HEK293 (cell line): Measurements from ENCODE around the gene USP26.

Source experiments
- CTCF ChIA-PET: fragments of 350-600 bp; formaldehyde crosslinking; extraction: SDS; loops from one replicate; lab custom pipeline; 2021; ENCODE audit warnings: antibody characterized with exemption; lab: Yijun Ruan, JAX
- POLR2A ChIA-PET: fragments of 300-600 bp; formaldehyde crosslinking; extraction: SDS; loops from one replicate; lab custom pipeline; 2020; ENCODE audit warnings: antibody characterized with exemption, inconsistent platforms; lab: Yijun Ruan, JAX
- H3K27ac ChIP-seq: fragments of 200-500 bp; sonication (Bioruptor generic); 2 replicates; pipeline ENCODE4 v1.5.1; 2014; ENCODE audit warnings: low read depth, low read length, control low read depth, inconsistent platforms; ENCODE audit errors: extremely low read depth
- H3K36me3 ChIP-seq, 2 experiments: fragments of 200-500 bp in 1 of 2; sonication (Bioruptor generic) in 1 of 2; 1 replicate in 1 of 2; 2 replicates in 1 of 2; pipeline ENCODE4 v1.5.1; 2014 to 2017; ENCODE audit warnings: inconsistent platforms in 2 of 2, low read length in 2 of 2; ENCODE audit not compliant: control insufficient read depth in 2 of 2, insufficient read depth in 1 of 2
- H3K4me1 ChIP-seq: fragments of 200-500 bp; sonication (Bioruptor generic); 2 replicates; pipeline ENCODE4 v1.5.1; 2014; ENCODE audit warnings: mild to moderate bottlenecking, low read length, inconsistent platforms; ENCODE audit not compliant: control insufficient read depth, insufficient read depth
- H3K4me3 ChIP-seq: 2 replicates; pipeline ENCODE4 v1.5.1; 2011; ENCODE audit warnings: low read depth, mild to moderate bottlenecking, control low read depth, low read length, moderate library complexity
- H3K9me3 ChIP-seq: fragments of 200-500 bp; sonication (Bioruptor generic); 2 replicates; pipeline ENCODE4 v1.5.1; 2014; ENCODE audit warnings: low read depth, low read length, inconsistent platforms; ENCODE audit not compliant: control insufficient read depth, insufficient read depth
- BCL11B ChIP-seq: fragments of 450-650 bp; formaldehyde crosslinking; IDR thresholded peaks from 2 replicates; pipeline ENCODE4 v1.5.1; 2016; ENCODE audit warnings: low read depth, missing biosample characterization, missing genetic modification characterization
- GLIS2 ChIP-seq: fragments of 450-650 bp; formaldehyde crosslinking; IDR thresholded peaks from 2 replicates; pipeline ENCODE4 v1.5.1; 2016; ENCODE audit warnings: missing biosample characterization, missing genetic modification characterization
- KLF8 ChIP-seq: fragments of 450-650 bp; formaldehyde crosslinking; IDR thresholded peaks from 2 replicates; pipeline ENCODE4 v1.5.1; 2016; ENCODE audit warnings: missing biosample characterization, missing genetic modification characterization
- PBX3 ChIP-seq: sonication (generic); formaldehyde crosslinking; IDR thresholded peaks from 2 replicates; pipeline ENCODE4 v1.8.1; 2022; ENCODE audit warnings: mild to moderate bottlenecking, moderate library complexity, missing genetic modification reagents
- SP2 ChIP-seq: fragments of 450-650 bp; formaldehyde crosslinking; IDR thresholded peaks from 2 replicates; pipeline ENCODE4 v1.5.1; 2016; ENCODE audit warnings: missing biosample characterization, missing genetic modification characterization
- TCF7L2 ChIP-seq: IDR thresholded peaks from 2 replicates; pipeline ENCODE4 v1.6.1; 2011; ENCODE audit warnings: low read depth, mild to moderate bottlenecking, inconsistent platforms, low read length, moderate library complexity, borderline replicate concordance
- WT1 ChIP-seq: fragments of 450-650 bp; formaldehyde crosslinking; IDR thresholded peaks from 2 replicates; pipeline ENCODE4 v1.5.1; 2016; ENCODE audit warnings: missing biosample characterization, missing genetic modification characterization
- YY1 ChIP-seq: fragments of 450-650 bp; formaldehyde crosslinking; IDR thresholded peaks from 2 replicates; pipeline ENCODE4 v1.5.1; 2018; ENCODE audit warnings: missing biosample characterization, missing genetic modification characterization
- ZBTB44 ChIP-seq: fragments of 450-650 bp; IDR thresholded peaks from 2 replicates; pipeline ENCODE4 v1.5.1; 2018; ENCODE audit warnings: missing biosample characterization, mild to moderate bottlenecking, missing genetic modification characterization
- ZNF112 ChIP-seq: fragments of 450-650 bp; formaldehyde crosslinking; IDR thresholded peaks from 2 replicates; pipeline ENCODE4 v1.5.0; 2017; ENCODE audit warnings: missing biosample characterization, missing genetic modification characterization
- ZNF18 ChIP-seq: fragments of 450-650 bp; formaldehyde crosslinking; IDR thresholded peaks from 2 replicates; pipeline ENCODE4 v1.5.1; 2016; ENCODE audit warnings: missing biosample characterization, missing genetic modification characterization
- ZNF211 ChIP-seq: fragments of 450-650 bp; formaldehyde crosslinking; IDR thresholded peaks from 2 replicates; pipeline ENCODE4 v1.5.1; 2016; ENCODE audit warnings: low read depth, missing biosample characterization, missing genetic modification characterization
- ZNF223 ChIP-seq: fragments of 450-650 bp; formaldehyde crosslinking; IDR thresholded peaks from 2 replicates; pipeline ENCODE4 v1.5.1; 2016; ENCODE audit warnings: missing biosample characterization, missing genetic modification characterization
- ZNF23 ChIP-seq: fragments of 450-650 bp; formaldehyde crosslinking; IDR thresholded peaks from 2 replicates; pipeline ENCODE4 v1.5.1; 2016; ENCODE audit warnings: missing biosample characterization, missing genetic modification characterization, borderline replicate concordance
- ZNF335 ChIP-seq: fragments of 450-650 bp; formaldehyde crosslinking; conservative IDR thresholded peaks from 2 replicates; pipeline ENCODE4 v1.5.1; 2016; ENCODE audit warnings: missing biosample characterization, missing genetic modification characterization
- ZNF341 ChIP-seq: fragments of 450-650 bp; formaldehyde crosslinking; IDR thresholded peaks from 2 replicates; pipeline ENCODE4; 2016; ENCODE audit warnings: low read depth, missing biosample characterization, missing genetic modification characterization
- ZNF404 ChIP-seq: fragments of 450-650 bp; formaldehyde crosslinking; IDR thresholded peaks from 2 replicates; pipeline ENCODE4 v1.5.1; 2017; ENCODE audit warnings: missing biosample characterization, missing genetic modification characterization
- ZNF433 ChIP-seq: fragments of 450-650 bp; formaldehyde crosslinking; IDR thresholded peaks from 2 replicates; pipeline ENCODE4 v1.5.1; 2016; ENCODE audit warnings: missing biosample characterization, missing genetic modification characterization, low read depth
- ZNF48 ChIP-seq: fragments of 450-650 bp; formaldehyde crosslinking; IDR thresholded peaks from 2 replicates; pipeline ENCODE4 v1.5.1; 2016; ENCODE audit warnings: missing biosample characterization, missing genetic modification characterization
- ZNF555 ChIP-seq: fragments of 450-650 bp; formaldehyde crosslinking; conservative IDR thresholded peaks from 2 replicates; pipeline ENCODE4 v1.5.1; 2017; ENCODE audit warnings: missing biosample characterization, mild to moderate bottlenecking, missing genetic modification characterization, inconsistent platforms
- ZNF585B ChIP-seq: fragments of 450-650 bp; formaldehyde crosslinking; IDR thresholded peaks from 2 replicates; pipeline ENCODE4 v1.5.1; 2016; ENCODE audit warnings: missing biosample characterization, missing genetic modification characterization
- ZNF596 ChIP-seq: fragments of 450-650 bp; IDR thresholded peaks from 2 replicates; pipeline ENCODE4 v1.5.0; 2018; ENCODE audit warnings: missing biosample characterization, mild to moderate bottlenecking, missing genetic modification characterization, moderate library complexity
- ZNF664 ChIP-seq: fragments of 450-650 bp; formaldehyde crosslinking; IDR thresholded peaks from 2 replicates; pipeline ENCODE4 v1.5.1; 2016; ENCODE audit warnings: missing biosample characterization, missing genetic modification characterization
- ZNF692 ChIP-seq: fragments of 450-650 bp; formaldehyde crosslinking; IDR thresholded peaks from 2 replicates; pipeline ENCODE4 v1.5.1; 2016; ENCODE audit warnings: missing biosample characterization, missing genetic modification characterization
- ZNF776 ChIP-seq: fragments of 450-650 bp; formaldehyde crosslinking; IDR thresholded peaks from 2 replicates; pipeline ENCODE4 v1.5.0; 2017; ENCODE audit warnings: missing biosample characterization, missing genetic modification characterization, borderline replicate concordance
- ZNF785 ChIP-seq: fragments of 450-650 bp; formaldehyde crosslinking; IDR thresholded peaks from 2 replicates; pipeline ENCODE4 v1.5.1; 2016; ENCODE audit warnings: missing biosample characterization, missing genetic modification characterization
- ZSCAN30 ChIP-seq: fragments of 450-650 bp; IDR thresholded peaks from 2 replicates; pipeline ENCODE4 v1.5.1; 2018; ENCODE audit warnings: missing biosample characterization, mild to moderate bottlenecking, missing genetic modification characterization, moderate library complexity

Gene USP26

GRCh38 chrX:133054761-133055405, 42.0 kb downstream of the USP26 start:
- Histone ChIP-seq H3K4me1 (no peaks in the 10 kb centered on the region), H3K27ac (no peak overlapping the region), H3K4me3 (no peak overlapping the region), H3K36me3 (no peaks in the 10 kb centered on the region), H3K9me3 (no peaks in the 10 kb centered on the region)
- ChIA-PET CTCF (interaction anchor here (0.7 to 2.3 kb wide), 6 partner anchors 9 to 616 kb away, joined by 3 to 10 read pairs (median 4); no protein-coding TSS in a partner anchor), POLR2A (no interaction called here)
- no peak for TF ChIP-seq ZNF585B (tag by site-specific recombination)
- no peak for TF ChIP-seq ZNF664 (tag by site-specific recombination)
- no peak for TF ChIP-seq ZNF341 (tag by site-specific recombination)
- no peak for TF ChIP-seq ZNF48 (tag by site-specific recombination)
- TF ChIP-seq ZNF433 (tag by site-specific recombination): no peak
- TF ChIP-seq ZNF23 (tag by site-specific recombination): no peak
- TF ChIP-seq GLIS2 (tag by site-specific recombination): no peak
- no peak for TF ChIP-seq ZNF776 (tag by site-specific recombination)
- no peak for TF ChIP-seq ZNF555 (tag by site-specific recombination)
- TF ChIP-seq KLF8: no peak
- TF ChIP-seq ZNF18: no peak
- no peak for TF ChIP-seq ZSCAN30 (tag by site-specific recombination)
- TF ChIP-seq WT1 (tag by site-specific recombination): no peak
- no peak for TF ChIP-seq TCF7L2

GRCh38 chrX:133053861-133054598, 42.9 kb downstream of the USP26 start:
- no peaks in the 10 kb centered on the region for H3K36me3 ChIP-seq
- CTCF ChIA-PET: interaction anchor here (0.7 to 1.8 kb wide), 4 partner anchors 28 to 119 kb away, joined by 3 to 7 read pairs (median 4); no protein-coding TSS in a partner anchor
- no peak overlapping the region for H3K4me3 ChIP-seq
- H3K27ac ChIP-seq: no peak overlapping the region
- H3K9me3 ChIP-seq: no peaks in the 10 kb centered on the region
- POLR2A ChIA-PET: no interaction called here
- TF ChIP-seq ZNF211 (tag by site-specific recombination): no peak
- no peak for TF ChIP-seq ZBTB44 (tag by site-specific recombination)
- no peak for TF ChIP-seq ZNF223 (tag by site-specific recombination)
- no peaks in the 10 kb centered on the region for H3K4me1 ChIP-seq

- H3K27ac ChIP-seq: no peak overlapping the region
- H3K9me3 ChIP-seq: no peaks in the 10 kb centered on the region
- ChIA-PET CTCF (no interaction called here), POLR2A (no interaction called here)
- no peaks in the 10 kb centered on the region for H3K36me3 ChIP-seq
- no peaks in the 10 kb centered on the region for H3K4me1 ChIP-seq
- no peak overlapping the region for H3K4me3 ChIP-seq
- TF ChIP-seq BCL11B (tag by site-specific recombination) (no peak), ZNF48 (tag by site-specific recombination) (no peak), PBX3 (CRISPR knock-in tag) (no peak), ZNF404 (tag by site-specific recombination) (no peak), ZNF112 (tag by site-specific recombination) (no peak), SP2 (no peak), ZNF596 (tag by site-specific recombination) (no peak), ZNF692 (tag by site-specific recombination) (no peak), ZNF785 (tag by site-specific recombination) (no peak), ZNF335 (no peak), YY1 (tag by site-specific recombination) (no peak)
These were observed 48.2 kb downstream of the USP26 start for GRCh38 chrX:133048751-133049150.
